Ectodermal cell (in vitro differentiated cells): ENCODE measurements around the gene ITGAE.

ENCODE experiments used
- H3K27ac ChIP-seq: 2 replicates; pipeline ENCODE4 v1.7.0; 2013; ENCODE audit warnings: mild to moderate bottlenecking, low read depth, low read length; ENCODE audit not compliant: insufficient read depth, poor library complexity, severe bottlenecking
- H3K27me3 ChIP-seq: 2 replicates; pipeline ENCODE4 v1.7.0; 2013; ENCODE audit warnings: mild to moderate bottlenecking, low read length; ENCODE audit not compliant: insufficient read depth, control insufficient read depth, poor library complexity, severe bottlenecking
- H3K36me3 ChIP-seq: one replicate; pipeline ENCODE4 v1.7.0; 2013; ENCODE audit warnings: low read length; ENCODE audit not compliant: control insufficient read depth, insufficient read depth
- H3K4me1 ChIP-seq: one replicate; pipeline ENCODE4 v1.7.0; 2013; ENCODE audit warnings: low read length; ENCODE audit not compliant: control insufficient read depth, insufficient read depth
- H3K4me3 ChIP-seq: 2 replicates; pipeline ENCODE4 v1.7.0; 2013; ENCODE audit warnings: low read depth, low read length, control low read depth; ENCODE audit not compliant: insufficient read depth
- H3K9me3 ChIP-seq: 2 replicates; pipeline ENCODE4 v1.7.0; 2013; ENCODE audit warnings: mild to moderate bottlenecking, low read length, moderate library complexity; ENCODE audit not compliant: control insufficient read depth
- WGBS, 2 experiments: methylation state at CpG; one replicate each; pipeline ENCODE4 v1.1.7; 2013; ENCODE audit warnings: missing lambda C conversion rate in 2 of 2; 5-methylcytosine and 5-hydroxymethylcytosine counted together

The ITGAE gene

GRCh38 chr17:3689262-3690093 lies 111.5 kb downstream of the ITGAE start:
- Histone ChIP-seq H3K4me1 (peaks cover 4% of the 10 kb centered on the region), H3K27ac (no peak overlapping the region), H3K36me3 (no peaks in the 10 kb centered on the region)

GRCh38 chr17:3688852-3689261 lies 112.1 kb downstream of the ITGAE start:
- Histone ChIP-seq H3K36me3 (no peaks in the 10 kb centered on the region), H3K27ac (no peak overlapping the region), H3K4me3 (no peak overlapping the region), H3K4me1 (peaks cover 4% of the 10 kb centered on the region), H3K9me3 (no peaks in the 10 kb centered on the region), H3K27me3 (peaks cover 3% of the 10 kb centered on the region)
- 72 to 76% methylated on average over 11 to 12 of the region's 14 CpGs for WGBS, 2 experiments

More at GRCh38 chr17:3689262-3690093, 111.5 kb downstream of the ITGAE start:
- Histone ChIP-seq H3K4me3 (no peak overlapping the region), H3K27me3 (peaks cover 9% of the 10 kb centered on the region), H3K9me3 (no peaks in the 10 kb centered on the region)
- 94 to 95% methylated on average over 44 of the region's 44 CpGs for WGBS, 2 experiments

- WGBS, 2 experiments = 66 to 69% methylated on average over 19 of the region's 19 CpGs
- no peaks in the 10 kb centered on the region for H3K9me3 ChIP-seq
- no peaks in the 10 kb centered on the region for H3K27me3 ChIP-seq
- no peaks in the 10 kb centered on the region for H3K36me3 ChIP-seq
- no peak overlapping the region for H3K4me3 ChIP-seq
- H3K4me1 ChIP-seq = peaks cover 4% of the 10 kb centered on the region
- H3K27ac ChIP-seq = no peak overlapping the region
Observed at GRCh38 chr17:3688027-3688553, 112.9 kb downstream of the ITGAE start.

- WGBS, 2 experiments = 86 to 87% methylated on average over 12 to 13 of the region's 13 CpGs
- Histone ChIP-seq H3K4me3 (no peak overlapping the region), H3K4me1 (peaks cover 4% of the 10 kb centered on the region), H3K36me3 (no peaks in the 10 kb centered on the region), H3K9me3 (no peaks in the 10 kb centered on the region), H3K27ac (no peak overlapping the region), H3K27me3 (no peaks in the 10 kb centered on the region)
Observed at GRCh38 chr17:3685174-3685573, 115.8 kb downstream of the ITGAE start.

- Histone ChIP-seq H3K36me3 (no peaks in the 10 kb centered on the region), H3K9me3 (no peaks in the 10 kb centered on the region), H3K4me1 (no peaks in the 10 kb centered on the region), H3K27ac (no peak overlapping the region), H3K27me3 (no peaks in the 10 kb centered on the region), H3K4me3 (no peak overlapping the region)
- 40 to 44% methylated on average over 10 of the region's 10 CpGs for WGBS, 2 experiments
Observed at GRCh38 chr17:3683054-3683511, 117.9 kb downstream of the ITGAE start.

- Histone ChIP-seq H3K27ac (no peak overlapping the region), H3K36me3 (no peaks in the 10 kb centered on the region), H3K27me3 (no peaks in the 10 kb centered on the region), H3K9me3 (no peaks in the 10 kb centered on the region), H3K4me3 (no peak overlapping the region), H3K4me1 (no peaks in the 10 kb centered on the region)
- WGBS, 2 experiments = 93 to 95% methylated on average over 12 of the region's 12 CpGs
Observed at GRCh38 chr17:3682033-3682432, 119.0 kb downstream of the ITGAE start.

GRCh38 chr17:3681565-3681964 lies 119.4 kb downstream of the ITGAE start:
- no peak overlapping the region for H3K27ac ChIP-seq
- no peaks in the 10 kb centered on the region for H3K4me1 ChIP-seq
- H3K36me3 ChIP-seq = no peaks in the 10 kb centered on the region
- H3K9me3 ChIP-seq = no peaks in the 10 kb centered on the region
- 89 to 91% methylated on average over 20 of the region's 20 CpGs for WGBS, 2 experiments
- no peaks in the 10 kb centered on the region for H3K27me3 ChIP-seq
- no peak overlapping the region for H3K4me3 ChIP-seq

- 94 to 95% methylated on average over 12 of the region's 12 CpGs for WGBS, 2 experiments
- Histone ChIP-seq H3K27ac (no peak overlapping the region), H3K36me3 (no peaks in the 10 kb centered on the region), H3K27me3 (no peaks in the 10 kb centered on the region), H3K4me3 (no peak overlapping the region), H3K9me3 (no peaks in the 10 kb centered on the region), H3K4me1 (no peaks in the 10 kb centered on the region)
Observed at GRCh38 chr17:3681057-3681456, 119.9 kb downstream of the ITGAE start.

GRCh38 chr17:3679531-3680126 lies 121.4 kb downstream of the ITGAE start:
- no peaks in the 10 kb centered on the region for H3K27me3 ChIP-seq
- H3K4me1 ChIP-seq = no peaks in the 10 kb centered on the region
- no peak overlapping the region for H3K4me3 ChIP-seq
- H3K9me3 ChIP-seq = no peaks in the 10 kb centered on the region
- 87% methylated on average over 20 of the region's 20 CpGs for WGBS, 2 experiments
- no peak overlapping the region for H3K27ac ChIP-seq
- H3K36me3 ChIP-seq = no peaks in the 10 kb centered on the region

- H3K4me3 ChIP-seq = no peak overlapping the region
- no peaks in the 10 kb centered on the region for H3K27me3 ChIP-seq
- no peak overlapping the region for H3K27ac ChIP-seq
- no peaks in the 10 kb centered on the region for H3K36me3 ChIP-seq
- H3K4me1 ChIP-seq = no peaks in the 10 kb centered on the region
- H3K9me3 ChIP-seq = no peaks in the 10 kb centered on the region
- WGBS, 2 experiments = 93 to 94% methylated on average over 27 of the region's 27 CpGs
Observed at GRCh38 chr17:3678821-3679530, 122.0 kb downstream of the ITGAE start.
